NCI-H1092 treated with DMSO at 0.1 percent for 48 hours (cell line): ENCODE measurements around the gene ZBTB7B.

Experiments
- DNase-seq: peaks from one replicate; lab custom pipeline; 2025; lab: John Stamatoyannopoulos, UW

Gene ZBTB7B

DNA sequence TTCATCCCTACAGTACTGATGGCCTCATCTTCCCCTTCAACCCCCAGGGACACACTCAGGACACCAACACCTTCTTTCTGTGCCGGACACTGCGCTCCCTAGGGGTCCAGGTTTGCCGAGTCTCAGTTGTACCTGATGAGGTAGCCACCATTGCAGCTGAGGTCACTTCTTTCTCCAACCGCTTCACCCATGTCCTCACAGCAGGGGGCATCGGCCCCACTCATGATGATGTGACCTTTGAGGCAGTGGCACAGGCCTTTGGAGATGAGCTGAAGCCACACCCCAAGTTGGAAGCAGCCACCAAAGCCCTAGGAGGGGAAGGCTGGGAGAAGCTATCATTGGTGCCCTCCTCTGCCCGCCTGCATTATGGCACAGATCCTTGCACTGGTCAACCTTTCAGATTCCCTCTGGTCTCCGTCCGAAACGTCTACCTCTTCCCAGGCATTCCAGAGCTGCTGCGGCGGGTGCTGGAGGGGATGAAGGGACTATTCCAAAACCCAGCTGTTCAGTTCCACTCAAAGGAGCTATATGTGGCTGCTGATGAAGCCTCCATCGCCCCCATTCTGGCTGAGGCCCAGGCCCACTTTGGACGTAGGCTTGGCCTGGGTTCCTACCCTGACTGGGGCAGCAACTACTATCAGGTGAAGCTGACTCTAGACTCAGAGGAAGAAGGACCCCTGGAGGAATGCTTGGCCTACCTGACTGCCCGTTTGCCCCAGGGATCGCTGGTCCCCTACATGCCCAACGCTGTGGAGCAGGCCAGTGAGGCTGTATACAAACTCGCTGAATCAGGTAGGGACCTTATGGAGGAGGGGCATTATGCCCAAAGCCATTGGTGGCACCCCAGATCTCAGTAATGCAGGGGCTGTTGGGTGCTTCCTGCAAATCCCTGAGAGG is 14.3 kb upstream of the ZBTB7B start:
- DNase-seq: no peak

GRCh38 chr1:154989195-154989860 is 13.3 kb upstream of the ZBTB7B start:
- DNase-seq: no peak

DNA sequence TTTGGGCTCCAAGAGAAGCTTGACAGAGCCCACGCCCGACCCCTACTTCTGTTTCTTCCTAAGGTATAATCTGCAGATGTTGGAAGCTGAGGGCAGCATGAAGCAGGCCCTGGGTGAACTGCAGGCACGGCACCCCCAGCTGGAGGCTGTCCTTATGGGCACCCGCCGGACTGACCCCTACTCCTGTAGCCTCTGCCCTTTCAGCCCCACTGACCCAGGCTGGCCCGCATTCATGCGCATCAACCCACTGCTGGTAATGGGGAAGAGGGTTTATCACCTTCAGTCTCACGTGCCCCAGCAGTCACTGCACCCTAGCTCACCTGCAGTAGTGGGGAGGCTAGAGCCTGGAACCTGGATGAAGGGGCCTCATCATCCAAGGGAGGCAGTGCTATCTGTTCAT is 12.3 kb upstream of the ZBTB7B start:
- DNase-seq: no peak

- DNase-seq: peak; percentile 19
Measured at GRCh38 chr1:154992721-154993571, 9.7 kb upstream of the ZBTB7B start.

DNA sequence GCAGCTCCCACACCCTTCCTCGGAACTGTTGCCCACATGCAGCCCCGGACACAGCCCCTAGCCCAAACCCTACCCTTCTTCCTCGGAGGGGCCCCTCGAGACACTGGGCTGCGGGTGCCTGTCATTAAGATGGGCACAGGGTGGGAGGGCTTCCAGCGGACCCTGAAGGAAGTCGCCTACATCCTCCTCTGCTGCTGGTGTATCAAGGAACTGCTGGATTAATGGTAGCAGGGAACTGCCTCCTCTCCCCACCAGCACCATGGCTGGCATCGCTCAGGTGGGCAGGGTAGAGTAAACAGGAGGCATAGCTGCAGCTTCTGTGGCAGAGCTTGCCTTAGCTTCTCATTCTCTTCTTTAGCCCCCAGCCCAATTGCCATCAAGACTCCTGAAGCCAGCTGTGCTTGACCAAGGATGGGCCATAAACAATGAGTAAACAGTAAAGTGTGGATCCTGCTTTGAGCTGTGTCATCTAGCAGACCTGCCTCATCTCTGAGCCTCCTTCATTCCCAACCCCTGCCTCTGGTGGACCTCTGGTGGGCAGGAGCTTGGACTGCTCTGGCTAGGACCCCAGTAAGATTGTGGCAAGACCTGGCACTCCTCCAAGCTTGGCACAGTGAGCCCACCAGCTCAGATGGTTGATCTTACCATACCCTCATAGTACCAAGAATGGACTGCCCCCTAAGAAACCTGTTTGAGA is 8.9 kb upstream of the ZBTB7B start, which contains the start of gene LENEP:
LENEP (plus strand) TSS at position 15 of the 697 bp plus-strand sequence; CDS start at position 37, 22 bp downstream.
- no peak for DNase-seq

DNA sequence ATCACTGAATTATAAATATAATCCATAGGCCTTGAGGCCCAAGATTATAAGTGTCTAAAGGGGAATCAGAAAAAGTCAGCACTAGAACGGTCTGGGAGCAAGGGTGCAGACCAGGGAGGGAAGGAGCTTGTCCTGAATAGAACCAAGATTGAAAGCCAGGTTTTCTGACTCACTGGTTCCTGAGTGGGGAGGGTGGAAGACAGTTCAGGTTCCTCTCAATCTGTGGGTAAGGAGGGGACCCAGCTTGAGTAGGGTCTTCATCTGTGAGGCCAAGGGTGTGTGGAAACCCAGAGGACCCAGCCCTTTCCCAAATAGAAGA is 8.4 kb upstream of the ZBTB7B start:
- DNase-seq: no peak

- DNase-seq: no peak
Measured at GRCh38 chr1:154994591-154994990, 8.0 kb upstream of the ZBTB7B start.

GRCh38 chr1:154995301-154995983 is 7.2 kb upstream of the ZBTB7B start:
- peak; percentile 11 for DNase-seq

- DNase-seq: no peak
Measured at GRCh38 chr1:154996966-154997701, 5.5 kb upstream of the ZBTB7B start.

- DNase-seq: no peak
Measured at GRCh38 chr1:154998201-154998780, 4.3 kb upstream of the ZBTB7B start.

DNA sequence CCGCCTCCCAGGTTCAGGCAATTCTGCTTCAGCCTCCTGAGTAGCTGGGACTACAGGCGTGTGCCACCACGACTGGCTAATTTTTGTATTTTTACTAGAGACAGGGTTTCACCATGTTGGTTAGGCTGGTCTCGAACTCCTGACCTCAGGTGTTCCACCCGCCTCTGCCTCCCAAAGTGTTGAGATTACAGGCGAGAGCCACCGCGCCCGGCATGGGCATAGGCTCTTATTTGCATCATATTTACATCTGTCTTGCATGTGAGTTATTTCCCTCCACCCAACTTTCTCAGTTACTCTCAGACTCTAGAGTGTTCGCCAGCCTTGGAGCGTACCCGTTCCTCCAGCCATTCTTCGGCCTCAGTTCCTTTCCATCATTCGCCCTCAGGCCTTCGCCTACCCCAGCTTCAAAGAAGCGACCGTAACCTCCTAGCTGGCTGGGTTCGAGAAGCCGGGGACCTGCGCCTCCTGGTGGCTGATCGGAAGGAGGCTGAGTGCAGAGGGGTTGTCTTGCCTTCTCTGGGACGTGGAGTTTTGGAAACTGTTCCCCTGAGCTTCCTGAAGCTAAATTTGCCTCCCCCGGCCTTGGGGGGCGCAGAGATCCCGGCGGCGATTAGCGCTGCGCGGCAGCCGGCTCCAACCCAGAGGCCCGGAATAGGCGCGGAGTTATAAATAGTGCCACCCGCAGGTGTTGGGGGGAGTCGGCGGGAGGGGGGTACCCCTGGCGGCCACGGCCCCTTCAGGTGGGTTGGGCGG is 3.6 kb upstream of the ZBTB7B start:
- DNase-seq: peak; percentile 74

DNA sequence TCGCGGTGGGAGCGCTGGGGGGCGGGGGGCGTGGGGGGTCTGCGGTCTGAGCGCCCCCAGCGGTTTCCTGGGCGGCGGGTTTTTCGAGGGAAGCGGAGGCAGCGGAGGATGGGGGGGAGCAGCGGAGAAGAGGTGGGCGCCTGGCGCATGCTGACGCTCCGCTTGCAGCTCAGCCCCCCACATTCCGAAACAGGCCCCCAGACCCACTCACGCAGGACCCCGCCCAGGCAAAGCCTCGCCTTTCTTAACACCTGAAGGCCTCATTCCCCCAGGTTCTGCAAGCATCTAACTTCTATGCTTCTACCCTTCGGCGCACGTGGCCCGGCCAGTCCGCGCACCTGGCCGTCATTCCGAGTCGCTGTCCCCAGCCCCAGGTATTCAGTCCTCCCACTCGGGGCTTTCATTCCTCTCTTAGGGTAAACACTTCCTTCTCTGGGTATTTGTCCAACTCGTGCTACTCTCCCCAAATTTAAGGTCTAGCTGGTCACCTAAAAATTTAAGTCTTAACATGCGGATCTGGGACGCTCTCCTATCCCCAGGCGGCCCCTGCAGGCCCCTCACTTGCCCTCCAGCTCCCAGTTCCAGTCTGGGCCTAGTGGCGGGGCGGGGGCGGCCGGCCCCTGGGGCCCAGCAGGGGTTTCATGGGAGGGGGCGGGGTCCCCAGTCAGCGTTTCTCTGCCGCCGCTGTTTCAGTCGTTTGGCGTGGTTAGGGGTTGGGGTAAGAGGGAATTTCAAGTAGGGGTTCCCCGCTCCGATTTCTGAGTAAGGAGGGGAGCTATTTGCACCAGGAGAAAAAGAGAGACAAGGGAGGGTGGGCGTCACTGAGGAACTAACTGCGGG is 2.8 kb upstream of the ZBTB7B start:
- DNase-seq: peak; percentile 54

- no peak for DNase-seq
Measured at GRCh38 chr1:155000411-155000725, 2.2 kb upstream of the ZBTB7B start.

- peak; percentile 91 for DNase-seq
Measured at GRCh38 chr1:155000726-155001424, 1.7 kb upstream of the ZBTB7B start.

GRCh38 chr1:155001425-155001674 is 1.3 kb upstream of the ZBTB7B start:
- peak; percentile 81 for DNase-seq

DNA sequence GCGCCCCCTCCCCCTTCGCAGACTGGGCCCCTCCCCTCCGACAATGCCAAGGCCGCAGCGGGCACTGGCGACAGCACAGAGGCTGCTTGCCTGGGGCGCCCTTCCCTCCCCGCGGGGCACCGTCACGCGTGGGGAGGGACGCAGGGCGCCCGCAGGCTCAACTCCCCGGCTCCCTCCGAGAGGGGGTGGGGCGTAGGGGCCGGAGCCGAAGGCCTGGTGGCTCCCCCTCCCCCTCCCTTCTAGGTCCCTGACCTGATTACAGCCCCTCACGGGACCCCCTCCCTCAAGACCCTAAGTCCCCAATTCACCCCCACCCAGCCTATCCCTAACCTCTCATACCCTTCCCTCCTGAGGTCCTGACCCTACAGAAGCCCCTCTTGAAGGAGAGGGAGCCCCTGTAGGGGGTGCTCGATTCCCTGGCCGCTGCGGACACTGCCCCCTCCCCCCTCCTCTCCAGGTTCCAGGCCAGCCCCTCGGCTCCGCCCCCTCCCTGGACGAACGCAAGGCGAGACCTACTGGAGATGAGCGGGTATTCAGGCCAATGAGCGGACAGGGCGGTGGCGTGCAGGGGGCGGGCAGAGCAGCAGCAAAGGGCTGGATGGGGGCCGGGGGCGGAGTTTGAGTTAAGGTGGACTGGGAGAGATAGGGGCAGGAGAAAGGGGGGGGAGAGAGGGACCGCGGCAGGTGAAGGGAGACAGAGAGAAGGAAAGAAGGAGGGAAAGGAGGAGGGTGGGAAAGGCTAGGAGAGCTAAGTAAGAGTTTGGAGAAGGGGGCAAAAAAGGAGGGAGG is 733 bp upstream of the ZBTB7B start:
- DNase-seq: peak; percentile 100

- peak; percentile 54 for DNase-seq
Measured at GRCh38 chr1:155003227-155003765, 694 bp downstream of the ZBTB7B start.
